Measurements from ENCODE around the gene TOM1L2.

Gene TOM1L2

DNA sequence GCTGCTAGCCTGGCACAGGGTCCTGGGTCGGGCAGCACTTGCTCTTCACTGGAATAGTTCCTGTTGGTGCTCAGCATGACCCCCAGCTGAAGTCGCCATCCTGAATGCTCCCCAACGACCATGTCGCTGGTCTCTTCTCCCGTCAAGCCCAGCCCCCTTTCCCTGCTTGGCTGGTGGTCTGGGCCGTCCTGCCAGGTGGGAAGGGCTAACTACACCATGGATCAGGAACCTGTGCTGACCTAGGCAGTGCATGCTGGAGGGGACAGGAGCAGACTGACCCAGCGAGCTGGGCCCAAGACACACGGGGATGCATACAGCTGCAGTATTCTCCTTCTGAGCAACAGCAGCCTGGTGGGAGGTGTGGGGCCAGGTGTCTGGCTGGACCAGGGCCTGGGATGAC lies 126.2 kb downstream of the TOM1L2 start:
- no peak for DNase-seq

DNA sequence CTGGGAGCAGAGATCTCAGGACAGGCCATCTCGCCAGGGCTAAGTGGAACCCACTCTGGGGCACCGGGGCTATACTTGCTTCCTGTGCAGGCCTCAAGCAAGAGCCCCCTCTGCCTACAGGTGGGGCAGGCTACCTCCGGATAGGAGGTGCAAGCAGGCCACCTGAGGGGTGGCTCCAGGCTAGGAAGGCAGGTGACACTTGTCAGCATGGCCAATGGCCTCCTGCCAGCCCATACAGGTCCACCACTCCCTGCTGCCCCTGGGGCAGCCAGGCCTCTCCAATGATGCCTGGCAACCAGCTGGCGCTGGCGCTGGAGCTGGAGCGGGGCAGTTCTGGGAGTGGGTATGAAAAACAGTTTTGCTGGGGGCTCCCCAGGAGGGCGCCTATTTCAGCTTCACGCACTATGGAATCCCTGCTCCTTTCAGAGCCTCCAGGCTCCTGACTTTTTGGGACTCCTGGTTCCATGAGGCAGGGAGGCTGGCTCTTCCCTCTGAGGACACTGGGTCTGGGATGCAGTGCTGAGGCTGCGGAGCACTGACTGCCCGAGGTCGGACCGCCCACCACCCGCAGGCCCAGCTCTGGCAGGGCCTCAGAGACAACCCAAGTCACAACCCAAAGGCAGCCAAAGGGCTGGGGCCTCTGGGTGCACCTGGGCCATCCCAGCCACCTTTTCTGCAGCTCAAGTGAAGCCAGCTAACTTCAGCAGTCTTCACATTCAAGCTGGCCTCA lies 127.0 kb downstream of the TOM1L2 start:
- peak in 1 of 3 experiments; percentile 55 for DNase-seq

DNA sequence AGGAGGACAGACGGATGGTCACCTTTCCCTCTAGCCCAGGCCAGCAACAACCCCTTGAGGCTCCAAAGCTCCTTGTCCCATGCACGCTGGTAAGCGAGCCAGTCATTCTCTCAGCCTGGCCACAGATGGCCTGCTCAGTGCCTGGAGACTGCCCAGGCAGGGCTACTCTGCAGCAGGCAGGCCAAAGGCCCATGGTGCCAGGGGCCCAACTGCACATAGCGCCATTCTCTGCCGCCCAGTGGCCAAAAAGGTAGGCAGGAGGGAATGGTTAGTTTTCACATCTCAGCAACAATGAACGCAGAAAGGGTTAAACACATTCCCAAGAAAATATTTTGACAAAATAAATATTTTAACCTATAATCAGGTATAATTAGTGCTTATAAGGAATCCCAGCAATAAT lies 127.7 kb downstream of the TOM1L2 start:
- peak in 1 of 3 experiments; percentile 14 for DNase-seq

DNA sequence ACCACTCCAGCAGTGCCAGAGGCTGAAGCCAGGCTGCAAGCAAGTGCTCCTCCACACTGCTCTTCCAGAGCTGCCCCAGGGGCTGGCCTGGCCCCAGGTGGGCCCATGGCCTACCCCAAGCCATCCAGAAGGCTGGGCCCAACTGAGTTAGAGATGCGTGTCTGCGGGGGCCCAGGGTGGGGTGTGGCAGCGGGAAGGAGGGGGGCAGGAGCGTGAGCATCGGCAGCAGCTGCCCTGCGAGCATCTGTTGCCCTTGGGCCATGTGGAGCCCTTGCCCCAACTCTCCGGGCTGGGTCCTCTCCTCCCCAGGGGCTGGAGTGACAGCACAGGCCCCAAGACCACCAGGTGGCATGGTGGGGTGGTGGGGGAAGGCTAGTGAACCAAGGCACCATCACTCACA lies 128.1 kb downstream of the TOM1L2 start:
- DNase-seq: no peak

DNA sequence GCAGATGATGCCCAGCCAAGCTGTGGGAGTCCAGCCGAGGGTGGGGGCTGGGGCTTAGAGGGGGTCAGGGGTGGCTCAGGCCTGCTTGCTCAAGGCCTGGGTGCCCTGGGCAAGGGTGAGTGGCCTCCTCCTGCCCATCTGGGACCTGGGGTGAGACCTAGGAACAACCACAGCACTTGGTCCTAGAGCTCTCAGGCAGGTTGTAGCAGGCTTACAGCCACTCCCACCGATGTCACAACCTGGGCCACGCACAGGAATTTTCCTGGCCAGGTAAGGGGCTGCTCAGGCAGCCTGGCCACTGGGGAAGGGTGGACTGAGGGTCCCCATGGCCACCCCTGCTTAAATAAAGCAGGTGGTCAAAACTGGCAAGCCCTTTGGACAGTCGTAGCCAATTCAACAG lies 129.1 kb downstream of the TOM1L2 start:
- DNase-seq: no peak

DNA sequence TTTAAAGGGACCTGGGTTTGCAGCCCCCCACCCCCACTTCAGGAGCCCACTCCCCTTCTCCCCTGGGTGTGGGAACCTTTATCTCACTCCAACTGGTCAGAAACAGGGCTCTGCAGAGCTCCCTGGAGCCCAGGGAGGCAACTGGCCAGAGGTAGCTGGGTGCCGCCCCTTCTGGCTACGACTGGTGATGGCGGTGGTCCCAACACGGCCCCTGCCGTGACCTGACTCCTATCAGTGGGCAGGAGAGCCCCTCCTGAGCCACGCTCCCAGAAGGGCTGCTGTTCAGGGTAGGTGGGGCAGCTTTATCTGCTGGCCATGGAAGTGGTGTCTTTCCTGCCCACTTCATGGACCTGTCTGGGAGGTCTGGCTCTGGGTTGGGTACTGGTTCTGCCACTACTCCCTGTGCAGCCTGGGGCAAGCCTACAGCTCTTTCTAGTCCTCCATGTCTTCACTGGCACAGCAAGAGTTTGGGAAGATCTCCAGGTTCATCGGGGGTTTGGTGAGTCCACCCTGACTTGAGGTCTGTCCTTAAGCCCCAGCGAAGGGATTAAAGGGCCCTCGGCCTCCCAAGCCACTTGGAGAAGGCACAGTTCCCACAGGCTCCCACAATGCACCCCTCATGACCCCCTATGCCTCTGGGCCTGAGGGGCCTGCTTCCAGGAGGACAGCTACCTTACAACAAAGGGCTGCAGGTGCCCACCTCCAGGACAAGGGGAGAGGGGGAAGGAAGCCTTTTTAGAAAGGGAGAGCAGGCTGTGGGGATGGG lies 129.9 kb downstream of the TOM1L2 start:
- DNase-seq: no peak

DNA sequence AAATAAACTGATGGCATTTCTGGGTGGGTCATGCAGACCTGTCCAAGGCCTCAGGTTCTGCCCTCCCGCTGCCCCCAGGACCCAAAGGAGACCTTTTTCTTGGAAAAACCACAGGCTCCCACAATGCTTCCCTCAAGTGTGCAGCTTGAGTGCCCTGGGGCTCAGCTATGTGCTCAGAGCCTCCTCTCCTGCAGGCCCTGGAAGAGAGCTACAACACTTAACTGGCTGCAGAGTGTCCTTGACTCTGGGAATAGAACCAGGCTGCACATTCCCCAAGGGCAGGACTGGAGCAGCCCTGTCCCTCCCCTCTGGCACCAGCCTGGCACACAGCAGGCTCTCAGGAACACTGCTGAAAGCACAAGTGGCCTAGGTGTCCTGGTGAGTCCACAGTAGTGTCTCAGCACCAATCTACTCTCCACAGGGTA lies 130.6 kb downstream of the TOM1L2 start:
- DNase-seq: peak in 2 of 3 experiments; percentile 62 to 74

DNA sequence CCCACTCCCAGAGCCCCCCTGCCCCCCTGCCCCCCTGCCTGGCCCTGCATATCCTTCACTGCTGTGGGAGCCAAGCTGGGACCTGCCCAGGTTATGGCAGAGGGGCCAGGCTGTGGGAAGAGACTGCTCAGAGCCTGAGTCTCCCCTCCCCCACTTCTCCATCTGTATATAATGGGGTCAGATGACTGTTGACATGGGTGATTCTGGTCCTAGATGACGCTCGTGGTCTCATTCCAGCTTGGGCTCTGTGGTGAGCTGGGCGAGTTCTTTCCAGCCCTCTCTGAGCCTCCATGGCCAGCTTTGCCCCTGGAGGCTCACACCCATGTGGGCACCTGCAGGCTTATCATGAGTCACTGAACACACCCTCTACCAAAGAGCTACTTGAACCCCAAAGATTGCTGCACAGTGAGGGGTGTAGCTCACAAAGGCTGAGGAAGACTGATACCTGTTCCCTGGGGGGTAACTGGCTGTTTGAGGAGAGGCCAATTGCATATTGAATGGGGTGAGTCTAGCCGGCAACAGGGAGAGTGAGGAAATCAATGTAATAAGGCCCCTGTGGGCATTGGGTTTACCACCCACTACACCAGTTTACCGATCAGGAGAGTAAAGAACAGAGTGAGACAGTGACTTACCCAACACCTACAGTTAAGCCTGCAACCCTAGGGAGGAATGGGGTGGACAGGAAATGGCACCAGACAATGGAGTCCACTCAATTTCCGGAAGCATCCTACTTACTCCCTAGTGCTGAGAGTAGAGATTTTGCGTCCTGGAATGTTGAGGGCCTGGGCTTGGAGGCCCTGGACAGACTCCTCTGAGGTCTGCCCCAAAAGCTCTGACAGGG lies 131.2 kb downstream of the TOM1L2 start:
- DNase-seq: peak; percentile 9 to 46 (median 45)

DNA sequence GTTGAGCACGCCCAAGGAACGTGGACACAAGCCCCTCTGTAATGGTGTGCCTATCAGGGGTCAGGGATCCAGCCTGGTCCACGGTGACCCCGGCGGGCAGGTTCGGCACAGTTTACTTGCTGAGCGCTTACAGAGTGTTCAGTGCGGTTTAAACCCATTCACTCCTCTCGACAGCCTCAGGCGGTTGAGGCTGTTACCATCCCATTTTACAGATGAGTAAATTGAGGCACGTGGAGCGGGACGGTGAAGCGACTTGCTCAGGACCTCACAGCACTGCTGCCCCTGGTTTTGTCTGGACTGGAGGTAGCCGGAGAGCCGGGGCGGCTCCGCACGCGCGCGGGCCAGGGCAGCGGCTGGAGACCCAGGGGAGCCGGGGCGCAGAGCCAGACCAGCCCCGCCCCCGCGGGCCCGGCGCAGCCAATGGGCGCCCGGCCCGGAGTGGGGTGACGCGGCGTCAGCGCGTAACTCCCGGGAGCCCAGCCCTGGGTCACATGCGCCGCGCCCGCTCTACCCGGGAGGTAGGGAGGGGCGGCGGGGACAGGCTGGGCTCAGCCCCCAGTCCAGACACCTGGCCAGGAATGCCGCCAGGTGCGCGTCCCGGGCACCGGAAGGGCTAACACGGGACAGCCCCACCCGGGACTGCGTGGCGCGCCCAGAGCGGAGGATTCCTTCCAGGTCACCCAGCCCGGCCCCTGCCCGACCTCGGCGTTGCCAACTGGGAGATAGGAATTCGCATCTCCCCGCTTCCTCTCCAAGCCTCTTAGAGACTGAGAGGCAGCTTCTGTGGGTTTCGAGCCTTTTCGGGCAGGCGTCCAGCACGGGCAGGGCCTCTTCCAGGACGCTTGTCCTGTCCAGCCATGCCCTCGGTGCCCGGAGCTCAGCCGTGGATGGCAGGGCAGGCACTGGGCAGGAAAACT lies 132.2 kb downstream of the TOM1L2 start:
- DNase-seq: peak; percentile 68 to 81 (median 79)

DNA sequence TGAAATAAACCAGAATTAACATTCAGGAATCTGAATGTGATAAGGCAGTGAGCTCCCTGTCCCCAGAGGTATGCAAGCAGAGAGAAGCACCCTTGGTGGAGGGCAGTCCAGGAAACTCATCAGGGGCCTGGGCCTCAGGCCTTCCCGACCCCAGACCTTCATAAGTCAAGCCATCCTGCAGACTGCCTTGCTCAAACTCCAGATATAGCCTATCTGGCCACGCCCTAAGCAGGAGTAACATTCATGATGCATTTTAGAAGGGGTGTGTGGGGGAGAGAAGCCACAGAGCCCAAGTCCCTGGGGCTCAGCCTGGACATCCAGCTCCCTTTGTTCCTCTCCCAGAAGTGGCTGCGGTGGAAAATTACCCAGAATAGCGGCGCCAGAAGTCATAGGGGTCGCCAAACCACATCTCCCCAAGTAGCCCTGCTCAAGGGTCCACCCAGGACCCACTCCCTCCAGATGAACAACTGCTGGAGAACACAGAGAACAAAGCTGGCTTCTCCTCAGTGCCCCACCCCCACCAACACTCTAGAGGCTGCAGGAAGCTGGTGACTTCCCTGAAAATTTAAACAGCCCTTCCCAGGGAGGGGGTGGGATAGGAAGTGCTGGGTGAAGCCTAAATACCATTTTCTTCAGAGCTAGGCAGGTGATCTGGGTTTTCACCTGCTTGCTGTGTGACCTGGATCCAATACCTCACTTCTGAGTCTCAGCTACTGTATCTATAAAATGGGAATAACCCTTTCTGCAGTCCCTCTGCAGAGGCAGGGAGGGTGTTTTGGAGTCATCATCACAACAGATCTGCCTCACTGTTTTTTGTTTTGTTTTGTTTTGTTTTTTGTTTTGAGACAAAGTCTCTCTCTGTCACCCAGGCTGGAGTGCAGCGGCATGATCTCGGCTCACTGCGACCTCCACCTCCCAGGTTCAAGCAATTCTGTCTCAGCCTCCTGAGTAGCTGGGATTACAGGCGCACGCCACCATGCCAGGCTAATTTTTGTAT lies 133.9 kb downstream of the TOM1L2 start:
- peak in 2 of 3 experiments; percentile 13 to 15 for DNase-seq

DNA sequence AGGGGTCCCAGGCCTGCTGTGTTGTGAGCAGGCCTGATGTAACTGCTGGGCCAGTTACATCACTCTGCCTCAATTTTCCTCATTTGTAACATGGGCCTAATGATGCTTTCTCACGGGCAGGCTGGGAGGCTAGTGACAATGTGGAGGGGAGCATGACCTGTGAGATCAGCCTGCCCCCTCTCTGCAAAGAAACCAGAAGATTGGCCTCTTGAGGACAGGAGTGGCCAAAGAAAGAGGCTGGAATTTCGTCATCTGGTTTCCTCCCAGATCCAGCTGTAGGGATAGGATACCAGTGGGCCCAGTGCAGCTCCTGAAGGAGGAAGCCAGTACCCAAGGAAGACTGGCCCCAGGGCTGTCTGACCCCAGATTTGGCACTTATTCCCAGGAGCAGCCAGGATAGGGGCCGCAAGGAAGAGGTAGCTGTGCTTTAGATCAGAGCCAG lies 134.8 kb downstream of the TOM1L2 start:
- DNase-seq: no peak

DNA sequence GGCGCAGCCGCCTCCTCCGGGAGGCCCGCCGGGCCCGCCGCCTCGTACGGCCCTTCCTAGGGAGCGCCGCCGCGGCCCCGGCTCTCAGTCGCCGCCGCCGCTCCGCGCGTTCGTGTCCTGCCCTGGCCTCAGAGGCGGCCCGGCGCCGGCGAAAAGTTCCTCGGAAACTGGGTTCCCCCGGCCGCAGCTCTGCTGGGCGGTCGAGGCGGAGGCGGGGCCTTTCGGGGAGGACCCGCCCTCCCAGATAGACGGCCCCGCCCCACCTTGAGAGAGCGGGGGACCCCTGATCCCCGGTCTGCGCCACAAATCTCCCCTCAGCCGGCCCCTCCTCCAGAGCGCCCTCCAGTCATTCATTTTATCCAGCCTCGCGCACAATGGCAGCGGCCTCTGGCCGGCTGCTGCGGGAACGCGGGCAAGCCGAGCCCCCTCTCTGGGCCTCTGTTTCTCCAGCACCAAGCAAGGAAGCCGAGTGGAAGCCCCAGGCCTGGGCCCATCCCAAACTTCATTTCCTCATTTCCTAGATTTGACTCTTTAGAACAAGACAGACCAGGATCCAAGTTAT lies 135.3 kb downstream of the TOM1L2 start, which contains the start of gene SREBF1:
Gene SREBF1 (minus strand): TSS at position 169 of the 562 bp plus-strand sequence. CDS start 169 bp downstream, outside the sequence.
- peak in 2 of 3 experiments; percentile 42 to 53 for DNase-seq

DNA sequence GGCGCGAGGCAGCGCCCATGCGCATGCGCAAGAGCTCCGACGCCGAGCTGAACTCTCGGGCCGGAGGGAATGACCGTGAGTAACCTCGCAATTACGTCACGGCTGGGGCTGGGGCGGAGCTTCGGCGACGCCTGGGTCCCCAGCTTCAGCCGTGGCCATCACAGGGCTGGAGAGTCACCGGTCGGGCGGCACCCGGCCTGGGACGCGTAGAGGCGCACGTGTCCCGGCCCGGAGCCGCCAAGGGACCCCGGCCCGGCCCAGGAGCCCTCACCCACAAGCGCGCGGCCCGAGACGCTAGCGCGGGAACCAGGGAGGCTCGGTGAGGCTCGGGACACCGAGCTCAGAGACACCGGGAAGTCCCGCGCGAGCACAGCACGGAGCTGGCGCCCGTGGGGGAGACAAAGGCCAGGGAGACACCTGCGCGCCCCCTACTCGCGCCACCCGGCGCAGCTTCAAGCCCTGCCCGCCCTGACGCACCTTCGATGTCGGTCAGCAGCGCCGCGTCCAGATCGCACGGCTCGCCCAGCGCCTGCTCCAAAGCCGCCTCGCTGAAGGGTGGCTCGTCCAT lies 135.9 kb downstream of the TOM1L2 start:
- peak; percentile 89 to 95 (median 92) for DNase-seq

DNA sequence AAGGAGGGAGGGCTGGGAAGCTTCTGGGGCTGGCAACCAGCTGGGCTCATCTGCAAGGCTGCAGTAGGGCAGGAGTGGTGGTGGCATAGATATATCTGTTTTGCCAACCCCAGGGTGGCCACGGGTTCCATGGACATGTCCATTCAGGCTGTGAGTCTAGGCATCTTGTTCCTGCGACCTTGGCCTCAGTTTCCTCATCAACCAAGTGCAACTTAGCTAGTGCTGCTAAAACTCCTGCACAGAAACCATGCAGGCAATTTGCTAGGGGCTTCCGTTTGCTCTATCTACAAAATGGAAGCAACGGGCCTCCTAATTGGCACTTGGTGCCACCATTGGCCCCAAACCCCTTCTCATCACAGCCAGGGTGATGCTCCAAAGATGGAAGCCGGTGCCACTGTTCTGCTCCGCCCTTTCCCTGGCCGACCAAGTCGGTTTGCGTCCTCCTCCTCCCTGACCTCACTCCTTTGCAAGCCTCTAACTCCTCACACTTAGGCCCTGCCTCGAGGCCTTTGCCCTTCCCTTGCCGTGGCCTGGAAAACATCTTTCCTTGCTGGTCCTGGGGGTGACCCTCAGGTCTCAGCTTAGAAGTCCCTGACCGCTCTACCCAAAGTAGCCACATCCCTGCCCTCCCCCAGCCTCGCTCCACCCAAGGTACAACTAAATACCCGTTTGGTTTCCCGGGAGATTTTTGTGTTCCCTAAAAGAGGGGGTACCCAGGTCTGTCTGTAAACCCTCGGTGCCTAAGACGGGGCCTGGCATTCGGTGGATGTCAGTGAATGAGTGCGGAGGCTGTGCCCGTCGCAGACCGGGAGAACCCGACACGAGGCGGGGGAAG lies 136.6 kb downstream of the TOM1L2 start:
- no peak for DNase-seq

DNA sequence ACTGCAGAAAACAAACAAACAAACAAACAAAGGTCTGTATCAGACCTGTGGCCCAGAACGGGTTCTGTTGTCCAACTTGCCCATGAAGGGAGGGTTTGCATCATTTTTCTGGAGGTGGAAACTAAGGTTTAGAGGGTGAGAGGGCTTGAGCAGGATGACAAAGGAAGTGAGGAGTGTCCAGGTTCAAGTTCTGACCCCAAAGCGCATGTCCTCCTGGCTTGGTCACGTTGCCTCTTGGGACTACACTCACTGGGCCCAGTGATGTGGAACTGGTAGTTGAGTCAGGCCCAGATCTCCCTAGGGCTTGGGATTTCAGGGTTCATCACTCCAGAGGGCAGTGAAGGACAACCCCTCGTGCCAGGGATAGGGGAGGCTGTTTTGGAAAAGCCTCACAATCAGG lies 137.2 kb downstream of the TOM1L2 start:
- DNase-seq: no peak

DNA sequence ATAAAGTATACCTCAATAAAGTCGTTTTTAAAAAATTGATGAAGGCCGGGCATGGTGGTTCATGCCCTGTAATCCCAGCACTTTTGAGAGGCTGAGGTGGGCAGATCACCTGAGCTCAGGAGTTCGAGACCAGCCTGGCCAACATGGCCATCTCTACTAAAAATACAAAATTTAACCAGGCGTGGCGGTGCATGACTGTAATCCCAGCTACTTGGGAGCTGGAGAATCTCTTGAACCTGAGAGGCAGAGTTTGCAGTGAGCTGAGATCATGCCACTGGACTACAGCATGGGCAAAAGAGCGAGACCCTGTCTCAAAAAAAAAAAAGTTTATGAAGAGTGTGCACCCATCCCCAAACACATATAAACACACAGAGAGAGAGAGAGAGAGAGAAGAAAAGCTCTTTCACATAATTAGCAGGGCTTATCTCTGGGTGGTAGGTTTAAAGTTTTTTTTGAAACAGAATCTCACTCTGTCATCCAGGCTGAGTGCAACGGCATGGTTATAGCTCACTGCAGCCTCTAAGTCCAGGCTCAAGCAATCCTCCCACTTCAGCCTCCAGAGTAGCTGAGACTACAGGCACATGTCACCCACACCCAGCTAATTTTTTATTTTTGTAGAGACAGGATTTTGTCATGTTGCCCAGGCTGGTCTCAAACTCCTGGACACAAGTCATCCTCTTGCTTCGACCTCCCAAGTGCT lies 138.4 kb downstream of the TOM1L2 start:
- no peak for DNase-seq

DNA sequence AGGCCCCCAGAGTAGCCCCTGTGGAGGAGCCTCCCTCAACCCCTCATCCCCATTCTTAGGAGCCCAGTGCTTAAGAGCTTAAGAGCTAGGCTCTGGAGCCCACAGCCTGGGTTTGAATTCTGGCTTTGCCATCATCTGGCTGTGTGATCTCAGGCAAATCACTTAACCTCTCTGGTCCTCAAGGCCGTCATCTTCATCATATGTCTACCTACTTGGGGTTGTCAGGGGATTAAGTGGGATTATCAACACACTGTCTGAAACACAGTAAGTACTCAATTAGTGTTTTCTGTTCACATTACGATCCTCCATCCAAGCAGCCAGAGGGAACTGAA lies 140.2 kb downstream of the TOM1L2 start:
- DNase-seq: no peak

Data from NCI-H1417 (cell line).